Neural cell (in vitro differentiated cells): ENCODE data around the gene RUSC1. TPM values are rescaled to one million over a fixed set of nuclear protein-coding genes. Genes with fewer than 3 reads are reported as not detected.

Experiments
- H2AFZ ChIP-seq: fragments of 200-600, 300-800 bp; sonication (generic), shearing (Covaris generic); 2 replicates; pipeline ENCODE4 v1.6.0; 2014; ENCODE audit warnings: low read depth, mild to moderate bottlenecking, antibody characterized with exemption, low read length, moderate library complexity
- H3F3A ChIP-seq: fragments of 200-600 bp; shearing (Covaris generic); 2 replicates; pipeline ENCODE4 v1.6.1; 2016; ENCODE audit warnings: mild to moderate bottlenecking, moderate library complexity, mixed read lengths, antibody characterized with exemption, low read length; ENCODE audit not compliant: insufficient read depth, poor library complexity, severe bottlenecking
- H3K27ac ChIP-seq: fragments of 200-600, 300-800 bp; sonication (generic), shearing (Covaris generic); 2 replicates; pipeline ENCODE4 v1.5.1; 2014; ENCODE audit warnings: mild to moderate bottlenecking, low read length, moderate library complexity
- H3K27me3 ChIP-seq: fragments of 300-800, 200-600 bp; sonication (generic), shearing (Covaris generic); 2 replicates; pipeline ENCODE4 v1.6.0; 2014; ENCODE audit warnings: mild to moderate bottlenecking, low read depth, low read length, moderate library complexity; ENCODE audit not compliant: insufficient read depth
- H3K36me3 ChIP-seq: fragments of 300-800, 200-600 bp; sonication (generic), shearing (Covaris generic); 2 replicates; pipeline ENCODE4 v1.5.1; 2014; ENCODE audit warnings: mild to moderate bottlenecking, antibody characterized with exemption, low read length, moderate library complexity; ENCODE audit not compliant: insufficient read depth
- H3K4me2 ChIP-seq: fragments of 300-800, 200-600 bp; sonication (generic), shearing (Covaris generic); 2 replicates; pipeline ENCODE4 v1.6.0; 2014; ENCODE audit warnings: mild to moderate bottlenecking, low read length
- H3K4me3 ChIP-seq: fragments of 300-800, 200-600 bp; sonication (generic), shearing (Covaris generic); 2 replicates; pipeline ENCODE4 v1.5.1; 2014; ENCODE audit warnings: mild to moderate bottlenecking, low read length, moderate library complexity
- H3K79me2 ChIP-seq: fragments of 200-600 bp; shearing (Covaris generic); replicated peaks from 2 replicates; pipeline ENCODE4 v1.6.0; 2014; ENCODE audit warnings: mild to moderate bottlenecking, low read length, moderate library complexity; ENCODE audit not compliant: insufficient read depth
- H3K9ac ChIP-seq: fragments of 300-800, 200-600 bp; sonication (generic), shearing (Covaris generic); 2 replicates; pipeline ENCODE4 v1.6.1; 2016; ENCODE audit warnings: mild to moderate bottlenecking, low read length, mixed read lengths
- H3K9me2 ChIP-seq: fragments of 200-600 bp; shearing (Covaris generic); 2 replicates; pipeline ENCODE4 v1.6.1; 2016; ENCODE audit warnings: mild to moderate bottlenecking, low read length, mixed read lengths; ENCODE audit not compliant: insufficient read depth
- H3K9me3 ChIP-seq: fragments of 200-600, 300-800 bp; sonication (generic), shearing (Covaris generic); 2 replicates; pipeline ENCODE4 v1.6.1; 2016; ENCODE audit warnings: mild to moderate bottlenecking, mixed run types, low read length, moderate library complexity, mixed read lengths
- H4K20me1 ChIP-seq: fragments of 200-600 bp; shearing (Covaris generic); 2 replicates; pipeline ENCODE4 v1.6.1; 2016; ENCODE audit warnings: mild to moderate bottlenecking, mixed run types; ENCODE audit not compliant: insufficient read depth
- CTCF ChIP-seq: fragments of 450-650 bp; IDR thresholded peaks from 2 replicates; pipeline ENCODE4 v1.5.1; 2014; ENCODE audit warnings: antibody characterized with exemption, mild to moderate bottlenecking, moderate library complexity; ENCODE audit not compliant: poor library complexity, severe bottlenecking
- EP300 ChIP-seq: fragments of 450-650 bp; conservative IDR thresholded peaks from 2 replicates; pipeline ENCODE4 v1.6.1; 2014; ENCODE audit warnings: antibody characterized with exemption, mild to moderate bottlenecking, moderate library complexity; ENCODE audit not compliant: poor library complexity, severe bottlenecking
- EZH2 ChIP-seq: fragments of 200-600, 300-800 bp; shearing (Covaris generic), sonication (generic); IDR thresholded peaks from 2 replicates; pipeline ENCODE4 v1.6.1; 2014; ENCODE audit warnings: antibody characterized with exemption, low read length, borderline replicate concordance, mild to moderate bottlenecking; ENCODE audit not compliant: insufficient read depth, poor library complexity, severe bottlenecking
- MXI1 ChIP-seq: fragments of 450-650 bp; conservative IDR thresholded peaks from 2 replicates; pipeline ENCODE4 v1.6.1; 2014; ENCODE audit warnings: antibody characterized with exemption, mild to moderate bottlenecking; ENCODE audit not compliant: poor library complexity, severe bottlenecking
- POLR2AphosphoS5 ChIP-seq: IDR thresholded peaks from 2 replicates; pipeline ENCODE4 v1.6.1; 2012
- RAD21 ChIP-seq: fragments of 450-650 bp; conservative IDR thresholded peaks from 2 replicates; pipeline ENCODE4 v1.6.1; 2014; ENCODE audit warnings: antibody characterized with exemption, mild to moderate bottlenecking, moderate library complexity
- REST ChIP-seq: IDR thresholded peaks from 2 replicates; pipeline ENCODE4 v1.6.1; 2012; ENCODE audit warnings: borderline replicate concordance
- SMC3 ChIP-seq: fragments of 450-650 bp; conservative IDR thresholded peaks from 2 replicates; pipeline ENCODE4 v1.6.1; 2014; ENCODE audit warnings: antibody characterized with exemption, mild to moderate bottlenecking, moderate library complexity; ENCODE audit not compliant: poor library complexity
- TAF1 ChIP-seq: IDR thresholded peaks from 2 replicates; pipeline ENCODE4 v1.6.1; 2012; ENCODE audit warnings: low read depth
- polyA minus RNA-seq: library from RNA; depleted of rRNA, polyadenylated mRNA; stranded (reverse); fragments of >200 nt; gene quantifications from 2 replicates; pipeline ENCODE4 v1.2.3, GENCODE V29; 2014
- polyA plus RNA-seq: library from polyadenylated mRNA; depleted of rRNA; stranded (reverse); fragments of >200 nt; gene quantifications from 2 replicates; pipeline ENCODE4 v1.2.3, GENCODE V29; 2014

RUSC1 gene
- polyA plus RNA-seq (45.7 and 58.1 TPM in 2 replicates), polyA minus RNA-seq (36.9 and 38.5 TPM in 2 replicates)

- Histone ChIP-seq H4K20me1 (peaks cover 7% of the 10 kb centered on the region), H3K36me3 (no peaks in the 10 kb centered on the region), H3F3A (no peaks in the 10 kb centered on the region), H3K9ac (peak within 1 kb of the TSS; percentile 91), H3K79me2 (peaks cover 28% of the 10 kb centered on the region), H3K9me2 (no peaks in the 10 kb centered on the region), H3K9me3 (no peaks in the 10 kb centered on the region), H3K4me3 (peak within 1 kb of the TSS; percentile 90), H3K27ac (peak within 1 kb of the TSS; percentile 79), H3K4me2 (peak within 1 kb of the TSS; percentile 97), H3K27me3 (no peaks in the 10 kb centered on the region), H2AFZ (peak within 1 kb of the TSS; percentile 65)
- TF ChIP-seq RAD21, result peak; percentile 22
- TF ChIP-seq SMC3, result no peak
- no peak for TF ChIP-seq EZH2
- TF ChIP-seq TAF1, result peak; percentile 70
- no peak for TF ChIP-seq REST
- peak; percentile 31 for TF ChIP-seq MXI1
- TF ChIP-seq POLR2AphosphoS5, result peak; percentile 84
- no peak for TF ChIP-seq EP300
- TF ChIP-seq CTCF, result peak; percentile 16
Observed at GRCh38 chr1:155320661-155321617, at the start of gene RUSC1. Gene RUSC1 (plus strand): TSS chr1:155320894. CDS start chr1:155321774, 880 bp downstream.

GRCh38 chr1:155272466-155273342 lies 48.0 kb upstream of the RUSC1 start:
- H3K4me2 ChIP-seq, result peak overlapping the region; percentile 99
- TF ChIP-seq TAF1 (no peak), REST (peak; percentile 7)
- H3K4me3 ChIP-seq, result peak overlapping the region; percentile 91
- no peaks in the 10 kb centered on the region for H3K36me3 ChIP-seq
- H3K9ac ChIP-seq, result peak overlapping the region; percentile 91
- H3K9me3 ChIP-seq, result no peaks in the 10 kb centered on the region
- H3K27me3 ChIP-seq, result no peaks in the 10 kb centered on the region
- H3K79me2 ChIP-seq, result peaks cover 19% of the 10 kb centered on the region
- peak overlapping the region; percentile 65 for H2AFZ ChIP-seq
- no peaks in the 10 kb centered on the region for H3F3A ChIP-seq
- H4K20me1 ChIP-seq, result peaks cover 2% of the 10 kb centered on the region
- H3K27ac ChIP-seq, result peak overlapping the region; percentile 89
- H3K9me2 ChIP-seq, result no peaks in the 10 kb centered on the region
